ENCODE measurements around the gene WFS1. TPM values are rescaled to one million over a fixed set of nuclear protein-coding genes. Genes with fewer than 3 reads are reported as not detected.
A peak's percentile ranks its signal among the peaks of the same experiment; 100 is the strongest.

The WFS1 gene
- total RNA-seq, 4 donors from 2014 or later, result 124 to 174 (median 132) TPM

- Histone ChIP-seq H3K4me3 (replicated peaks in 1 of 3) (no peak overlapping the region), H3K9me3 (no peaks in the 10 kb centered on the region), H3K27ac (peak overlapping the region in 1 of 3 donors; percentile 56), H3K27me3 (no peaks in the 10 kb centered on the region), H3K4me1 (no peaks in the 10 kb centered on the region), H3K36me3 (no peaks in the 10 kb centered on the region)
- WGBS, 2 donors, result 88 to 93% methylated on average over 13 to 14 of the region's 14 CpGs
- no peak for DNase-seq
- intact Hi-C loops (cut with DNase I), result loop anchor here (5.0 kb wide), 1 partner anchor 64 kb away; no protein-coding TSS in a partner anchor
- TF ChIP-seq POLR2A (IDR thresholded peaks at IDR 0.05), result no peak
- TF ChIP-seq, protein P1, sequence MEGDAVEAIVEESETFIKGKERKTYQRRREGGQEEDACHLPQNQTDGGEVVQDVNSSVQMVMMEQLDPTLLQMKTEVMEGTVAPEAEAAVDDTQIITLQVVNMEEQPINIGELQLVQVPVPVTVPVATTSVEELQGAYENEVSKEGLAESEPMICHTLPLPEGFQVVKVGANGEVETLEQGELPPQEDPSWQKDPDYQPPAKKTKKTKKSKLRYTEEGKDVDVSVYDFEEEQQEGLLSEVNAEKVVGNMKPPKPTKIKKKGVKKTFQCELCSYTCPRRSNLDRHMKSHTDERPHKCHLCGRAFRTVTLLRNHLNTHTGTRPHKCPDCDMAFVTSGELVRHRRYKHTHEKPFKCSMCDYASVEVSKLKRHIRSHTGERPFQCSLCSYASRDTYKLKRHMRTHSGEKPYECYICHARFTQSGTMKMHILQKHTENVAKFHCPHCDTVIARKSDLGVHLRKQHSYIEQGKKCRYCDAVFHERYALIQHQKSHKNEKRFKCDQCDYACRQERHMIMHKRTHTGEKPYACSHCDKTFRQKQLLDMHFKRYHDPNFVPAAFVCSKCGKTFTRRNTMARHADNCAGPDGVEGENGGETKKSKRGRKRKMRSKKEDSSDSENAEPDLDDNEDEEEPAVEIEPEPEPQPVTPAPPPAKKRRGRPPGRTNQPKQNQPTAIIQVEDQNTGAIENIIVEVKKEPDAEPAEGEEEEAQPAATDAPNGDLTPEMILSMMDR (IDR thresholded peaks at IDR 0.05), result no peak
These were observed 56.2 kb downstream of the WFS1 start for GRCh38 chr4:6325788-6326290.

- no peaks in the 10 kb centered on the region for H3K9me3 ChIP-seq
- 91 to 94% methylated on average over 19 to 23 of the region's 28 CpGs for WGBS, 2 donors
These were observed 56.8 kb downstream of the WFS1 start for GRCh38 chr4:6326312-6327060.

DNA sequence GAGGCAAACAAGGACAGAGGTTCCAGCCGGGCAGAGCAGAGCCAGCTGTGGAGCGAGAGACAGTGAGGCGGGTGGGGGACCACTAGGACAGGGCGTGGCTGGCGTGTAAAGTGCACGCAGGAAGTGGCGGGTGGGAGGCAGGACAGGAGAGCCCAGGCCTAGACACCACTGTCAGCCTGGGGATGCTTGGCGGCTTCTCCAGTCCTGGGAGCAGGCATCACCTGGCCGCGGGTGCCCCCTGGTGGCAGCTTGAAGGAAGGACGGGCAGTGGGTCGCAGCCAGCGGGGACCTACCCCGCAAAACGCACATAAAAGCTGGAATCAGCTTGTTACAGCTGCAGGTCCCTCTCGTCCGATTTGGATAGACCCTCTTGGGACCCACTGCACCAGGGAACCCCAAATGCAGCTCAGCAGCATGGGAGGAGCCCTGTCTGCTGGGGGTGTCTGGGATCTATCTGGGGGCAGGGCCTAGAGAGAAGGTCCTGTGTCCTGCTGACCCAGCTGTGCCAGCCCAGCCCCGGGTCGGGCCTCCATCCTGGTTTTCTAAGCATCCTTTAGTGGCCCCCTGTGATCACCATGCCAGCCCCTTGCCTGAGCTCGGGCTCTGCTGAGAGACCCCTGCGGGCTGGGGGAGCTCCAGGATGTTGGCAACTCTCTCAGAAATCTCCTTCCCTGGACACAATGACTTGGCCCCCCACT, 57.7 kb downstream of the WFS1 start:
- DNase-seq, result peak; percentile 79 to 83
- intact Hi-C loops (cut with DNase I), result loop anchor here (5.0 kb wide), 1 partner anchor 65 kb away; no protein-coding TSS in a partner anchor
- Histone ChIP-seq H3K9me3 (no peaks in the 10 kb centered on the region), H3K36me3 (no peaks in the 10 kb centered on the region), H3K4me3 (replicated peaks in 1 of 3) (no peak overlapping the region), H3K4me1 (no peaks in the 10 kb centered on the region), H3K27ac (no peak overlapping the region), H3K27me3 (no peaks in the 10 kb centered on the region)
- WGBS, 2 donors, result 4 to 7% methylated on average over 6 to 15 of the region's 21 CpGs
- no peak for TF ChIP-seq POLR2A (IDR thresholded peaks at IDR 0.05)
- TF ChIP-seq, protein P1 (IDR thresholded peaks at IDR 0.05), result peak; percentile 89 to 98 (median 94)

More at GRCh38 chr4:6326312-6327060, 56.8 kb downstream of the WFS1 start:
- TF ChIP-seq, protein P1 (IDR thresholded peaks at IDR 0.05), result no peak
- TF ChIP-seq POLR2A (IDR thresholded peaks at IDR 0.05), result no peak
- H3K36me3 ChIP-seq, result no peaks in the 10 kb centered on the region
- no peaks in the 10 kb centered on the region for H3K27me3 ChIP-seq
- intact Hi-C loops (cut with DNase I), result loop anchor here (5.0 kb wide), 1 partner anchor 64 kb away; no protein-coding TSS in a partner anchor
- no peak overlapping the region for H3K27ac ChIP-seq
- no peak overlapping the region for H3K4me3 ChIP-seq (replicated peaks in 1 of 3)
- no peaks in the 10 kb centered on the region for H3K4me1 ChIP-seq
- no peak for DNase-seq

DNA sequence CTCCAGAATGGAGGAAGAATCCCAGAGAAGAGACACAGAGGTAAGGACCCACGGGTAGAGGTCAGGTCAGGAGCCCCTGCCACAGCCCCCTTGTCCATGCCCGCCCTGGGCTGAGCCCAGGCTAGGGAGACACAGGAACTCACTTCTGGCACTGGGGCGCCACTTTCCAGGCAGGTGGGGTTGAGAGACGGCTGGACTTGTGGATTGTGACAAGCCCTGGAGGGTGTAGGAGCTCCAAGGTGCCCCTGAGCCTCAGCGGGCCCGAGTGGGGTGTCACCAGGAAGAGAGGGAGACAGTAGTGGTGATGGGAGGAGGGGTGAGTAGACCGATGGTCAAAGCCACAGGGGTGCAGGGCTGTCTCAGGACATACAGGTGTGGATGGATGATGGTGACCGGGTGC, 58.9 kb downstream of the WFS1 start:
- DNase-seq, result no peak
- Histone ChIP-seq H3K27me3 (no peaks in the 10 kb centered on the region), H3K36me3 (no peaks in the 10 kb centered on the region), H3K9me3 (no peaks in the 10 kb centered on the region), H3K4me3 (replicated peaks in 1 of 3) (no peak overlapping the region), H3K27ac (no peak overlapping the region), H3K4me1 (no peaks in the 10 kb centered on the region)
- no peak for TF ChIP-seq POLR2A (IDR thresholded peaks at IDR 0.05)
- TF ChIP-seq, protein P1 (IDR thresholded peaks at IDR 0.05), result no peak
- 66 to 68% methylated on average over 8 of the region's 8 CpGs for WGBS, 2 donors
- intact Hi-C loops (cut with DNase I), result loop anchor here (5.0 kb wide), 1 partner anchor 66 kb away; no protein-coding TSS in a partner anchor

All from thyroid gland (tissue), 4 donors.